ENCODE results near the gene MEG3.

GRCh38 chr14:100882026-100882967, 56.4 kb downstream of the MEG3 start:
- no peak for TF ChIP-seq CTCF (conservative IDR thresholded peaks at IDR 0.05; ENCODE audit: low read length)
- TF ChIP-seq EZH2phosphoT487 (IDR thresholded peaks at IDR 0.05; ENCODE audit: borderline replicate concordance): no peak

Data from Loucy (cell line).